A549 (cell line): ENCODE measurements around the gene DCDC2.
"Not testable (repeated sequence)": the region's sequence is repeated elsewhere in the genome, so short reads cannot be mapped to it uniquely, and the experiment has no call there.

Source experiments
- CHD2 ChIP-seq: fragments of 150-350 bp; IDR thresholded peaks from 2 replicates; pipeline ENCODE4 v1.6.1; 2014; ENCODE audit warnings: low read length; ENCODE audit not compliant: partially characterized antibody
- POLR2A ChIP-seq: IDR thresholded peaks from 2 replicates; pipeline ENCODE4 v1.6.1; 2012; ENCODE audit warnings: mild to moderate bottlenecking, low read length
- RAD21 ChIP-seq, 2 experiments: fragments of >200 bp in 1 of 2; sonication (Bioruptor Twin) in 1 of 2; formaldehyde crosslinking in 1 of 2; IDR thresholded peaks in 1 of 2; conservative IDR thresholded peaks in 1 of 2; 2 replicates in 1 of 2; 3 replicates in 1 of 2; pipeline ENCODE4 v1.6.1; 2012 to 2018; ENCODE audit warnings: inconsistent platforms in 1 of 2

DNA sequence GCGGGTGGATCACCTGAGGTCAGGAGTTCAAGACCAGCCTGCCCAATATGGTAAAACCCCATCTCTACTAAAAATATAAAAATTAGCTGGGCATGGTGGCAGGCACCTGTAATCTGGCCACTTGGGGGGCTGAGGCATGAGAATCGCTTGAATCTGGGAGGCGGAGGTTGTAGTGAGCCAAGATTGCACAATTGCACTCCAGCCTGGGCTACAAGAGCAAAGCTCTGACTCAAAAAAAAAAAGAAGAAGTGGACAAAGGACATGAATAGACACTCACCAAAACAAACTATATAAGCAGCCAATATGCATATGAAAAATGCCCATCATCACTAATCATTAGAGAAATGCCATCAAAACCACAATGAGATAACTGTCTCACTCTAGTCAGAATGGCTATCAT lies 121.1 kb downstream of the DCDC2 start:
- TF ChIP-seq POLR2A; RAD21 (conservative IDR thresholded peaks at IDR 0.05 in 1 of 2, IDR thresholded peaks at IDR 0.05 in 1 of 2); CHD2: not testable (repeated sequence)
